Lower leg skin (tissue), 3 donors: ENCODE data around the gene ELP2.

Source experiments
- POLR2A ChIP-seq, 2 donors: fragments of 450-650 bp; IDR thresholded peaks; one replicate each; pipeline ENCODE4 v1.6.1; 2016 to 2017; ENCODE audit warnings: antibody characterized with exemption in 2 of 2, mild to moderate bottlenecking in 1 of 2, moderate library complexity in 1 of 2
- TF ChIP-seq, protein P1 (sequence below), 3 donors: fragments of 450-650 bp; IDR thresholded peaks; one replicate each; pipeline ENCODE4 v1.5.1; 2016; ENCODE audit warnings: antibody characterized with exemption in 3 of 3, mild to moderate bottlenecking in 3 of 3, moderate library complexity in 2 of 3

DNA sequence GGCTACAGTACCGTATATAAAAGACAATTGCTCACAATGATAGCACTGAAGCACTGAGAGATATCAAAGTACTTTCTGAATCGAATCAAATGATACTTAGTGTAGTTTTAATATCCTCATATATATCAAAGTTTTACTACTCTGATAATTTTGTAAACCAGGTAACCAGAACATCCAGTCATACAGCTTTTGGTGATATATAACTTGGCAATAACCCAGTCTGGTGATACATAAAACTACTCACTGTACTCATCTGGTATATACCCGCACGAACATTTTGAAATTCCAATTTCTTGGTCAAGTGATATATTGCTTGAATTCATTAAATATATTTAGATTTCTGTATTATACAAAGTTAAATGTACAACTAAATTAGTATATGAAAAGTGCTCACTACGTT is 21.1 kb upstream of the ELP2 start:
- TF ChIP-seq, protein P1, sequence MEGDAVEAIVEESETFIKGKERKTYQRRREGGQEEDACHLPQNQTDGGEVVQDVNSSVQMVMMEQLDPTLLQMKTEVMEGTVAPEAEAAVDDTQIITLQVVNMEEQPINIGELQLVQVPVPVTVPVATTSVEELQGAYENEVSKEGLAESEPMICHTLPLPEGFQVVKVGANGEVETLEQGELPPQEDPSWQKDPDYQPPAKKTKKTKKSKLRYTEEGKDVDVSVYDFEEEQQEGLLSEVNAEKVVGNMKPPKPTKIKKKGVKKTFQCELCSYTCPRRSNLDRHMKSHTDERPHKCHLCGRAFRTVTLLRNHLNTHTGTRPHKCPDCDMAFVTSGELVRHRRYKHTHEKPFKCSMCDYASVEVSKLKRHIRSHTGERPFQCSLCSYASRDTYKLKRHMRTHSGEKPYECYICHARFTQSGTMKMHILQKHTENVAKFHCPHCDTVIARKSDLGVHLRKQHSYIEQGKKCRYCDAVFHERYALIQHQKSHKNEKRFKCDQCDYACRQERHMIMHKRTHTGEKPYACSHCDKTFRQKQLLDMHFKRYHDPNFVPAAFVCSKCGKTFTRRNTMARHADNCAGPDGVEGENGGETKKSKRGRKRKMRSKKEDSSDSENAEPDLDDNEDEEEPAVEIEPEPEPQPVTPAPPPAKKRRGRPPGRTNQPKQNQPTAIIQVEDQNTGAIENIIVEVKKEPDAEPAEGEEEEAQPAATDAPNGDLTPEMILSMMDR (IDR thresholded peaks at IDR 0.05): no peak
- no peak for TF ChIP-seq POLR2A (IDR thresholded peaks at IDR 0.05)
